Stimulated activated CD8-positive, alpha-beta memory T cell treated with anti-CD3 and anti-CD28 coated beads, Interleukin-4, amount 100 ng/mL, for 24 hours (primary cell): ENCODE results near the gene LMLN.
"Not testable (repeated sequence)": the region's sequence is repeated elsewhere in the genome, so short reads cannot be mapped to it uniquely, and the experiment has no call there.

ENCODE experiments used
- DNase-seq: peaks from one replicate; pipeline ENCODE4 v3.0.0-alpha.2; 2020; ENCODE audit warnings: low read depth

The LMLN gene

DNA sequence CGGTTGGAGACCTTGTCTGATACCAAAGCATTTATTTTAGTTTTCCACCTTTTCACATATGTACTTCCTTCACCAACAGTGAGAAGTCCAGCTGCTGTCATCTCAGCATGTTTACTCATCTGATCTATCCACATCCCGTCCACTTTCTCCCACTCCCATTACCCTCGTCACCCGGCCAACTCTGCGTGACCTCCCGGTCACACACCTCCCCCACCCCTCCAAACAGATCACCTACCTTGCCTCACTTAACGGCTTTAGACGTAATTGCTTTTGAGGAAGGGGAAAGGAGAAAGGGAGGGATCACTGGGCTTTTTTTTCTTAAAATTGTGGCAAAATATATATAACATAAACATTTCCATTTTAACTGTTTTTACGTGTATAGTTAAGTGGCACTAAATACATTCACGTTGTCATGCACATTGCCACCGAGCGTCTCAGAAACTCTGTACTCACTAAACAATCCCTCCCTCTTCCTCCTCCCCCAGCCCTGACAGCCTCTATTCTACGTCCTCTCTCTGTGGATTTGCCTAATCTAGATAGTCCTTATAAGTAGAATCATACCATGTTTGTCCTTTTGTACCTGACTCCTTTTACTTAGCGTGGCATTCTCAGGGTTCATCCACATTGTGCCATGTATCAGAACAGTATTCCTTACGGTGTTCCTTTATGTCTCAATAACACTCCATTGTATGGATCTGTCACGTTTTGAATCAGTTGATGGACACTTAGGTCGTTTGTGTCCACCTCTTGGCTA lies 67.2 kb downstream of the LMLN start:
- DNase-seq: no peak

- no peak for DNase-seq
Measured at GRCh38 chr3:198027799-198028390, 67.9 kb downstream of the LMLN start.

DNA sequence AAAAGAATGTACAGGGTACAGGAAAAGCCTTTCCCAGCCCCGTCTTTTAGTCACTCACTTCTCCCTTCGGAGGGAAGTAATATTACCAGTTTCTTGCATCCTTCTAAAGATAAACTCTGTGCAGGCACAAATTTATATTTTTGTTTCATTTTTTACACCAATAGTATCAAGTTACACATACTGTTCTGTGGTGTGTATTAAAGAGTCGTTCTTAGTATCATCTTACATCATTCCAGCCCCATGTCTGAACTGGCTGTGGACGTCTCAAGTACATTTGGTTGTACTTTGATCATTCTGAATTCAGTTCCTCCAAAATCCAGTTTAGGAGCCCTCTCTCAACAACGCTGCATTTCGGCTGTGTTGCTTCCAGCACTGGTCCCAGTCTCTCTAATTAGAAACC lies 68.7 kb downstream of the LMLN start:
- no peak for DNase-seq

DNA sequence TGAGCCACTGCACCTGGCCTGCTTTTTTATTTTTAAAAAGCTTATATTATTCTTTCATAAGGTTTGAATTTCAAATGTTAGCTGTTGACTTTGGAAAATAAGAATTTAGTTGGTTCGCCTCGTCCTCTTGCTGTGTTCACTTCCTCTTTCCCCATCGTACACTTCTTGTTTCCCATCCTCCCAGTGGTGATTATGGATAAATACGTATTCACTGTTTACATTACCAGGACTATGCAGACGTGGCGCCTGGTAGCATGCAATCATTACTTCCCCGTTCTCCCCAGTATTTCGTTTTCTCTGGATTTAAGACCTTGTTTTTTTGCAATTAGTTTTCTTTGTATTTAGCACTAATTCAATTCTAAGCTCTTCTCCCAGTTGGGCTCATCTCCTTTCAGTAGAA lies 70.1 kb downstream of the LMLN start:
- no peak for DNase-seq

- DNase-seq: no peak
Measured at GRCh38 chr3:198030726-198031125, 70.7 kb downstream of the LMLN start.

GRCh38 chr3:198032039-198032936 lies 72.3 kb downstream of the LMLN start:
- DNase-seq: no peak

GRCh38 chr3:198043119-198043518 lies 83.1 kb downstream of the LMLN start:
- DNase-seq: no peak

DNA sequence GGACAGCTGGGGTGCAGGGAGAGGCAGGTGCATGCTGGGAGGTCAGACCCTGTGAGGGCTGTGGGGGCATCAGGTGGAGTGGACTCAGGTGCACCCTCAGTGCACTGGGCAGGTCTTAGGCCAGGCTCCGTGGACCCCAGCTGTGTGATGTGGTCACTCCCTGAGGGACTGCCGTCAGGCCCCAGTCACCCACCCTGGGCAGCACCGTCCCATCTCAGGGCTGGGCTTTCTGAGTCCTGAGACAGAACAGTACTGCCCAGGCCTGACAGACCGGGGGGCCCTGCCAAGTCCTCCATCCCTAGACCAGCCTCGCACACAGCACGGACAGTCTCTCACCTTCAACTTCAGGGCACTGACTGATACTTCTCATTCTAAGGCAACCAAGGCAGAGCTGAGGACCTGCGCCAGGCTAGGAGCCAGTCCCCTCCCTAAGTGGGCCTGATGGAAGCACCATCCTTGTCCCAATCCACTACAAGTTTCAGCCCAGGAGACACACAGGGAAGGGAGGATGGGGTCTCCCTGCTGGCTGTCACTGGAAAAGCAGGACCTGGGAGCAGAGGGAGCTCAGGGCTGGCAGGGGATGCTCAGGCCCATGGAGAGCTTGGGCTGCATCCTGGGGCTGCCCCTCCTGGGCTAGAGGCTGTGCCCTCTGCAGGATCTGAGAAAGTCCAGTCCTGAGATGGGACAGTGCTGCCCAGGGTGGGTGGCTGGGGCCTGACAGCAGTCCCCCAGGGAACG lies 86.3 kb downstream of the LMLN start:
- no peak for DNase-seq

- DNase-seq: no peak
Measured at GRCh38 chr3:198048445-198048844, 88.4 kb downstream of the LMLN start.

GRCh38 chr3:198051836-198052235 lies 91.8 kb downstream of the LMLN start:
- no peak for DNase-seq

- DNase-seq: not testable (repeated sequence)
Measured at GRCh38 chr3:198053462-198053861, 93.4 kb downstream of the LMLN start.

- no peak for DNase-seq
Measured at GRCh38 chr3:198061119-198062067, 101.4 kb downstream of the LMLN start.

DNA sequence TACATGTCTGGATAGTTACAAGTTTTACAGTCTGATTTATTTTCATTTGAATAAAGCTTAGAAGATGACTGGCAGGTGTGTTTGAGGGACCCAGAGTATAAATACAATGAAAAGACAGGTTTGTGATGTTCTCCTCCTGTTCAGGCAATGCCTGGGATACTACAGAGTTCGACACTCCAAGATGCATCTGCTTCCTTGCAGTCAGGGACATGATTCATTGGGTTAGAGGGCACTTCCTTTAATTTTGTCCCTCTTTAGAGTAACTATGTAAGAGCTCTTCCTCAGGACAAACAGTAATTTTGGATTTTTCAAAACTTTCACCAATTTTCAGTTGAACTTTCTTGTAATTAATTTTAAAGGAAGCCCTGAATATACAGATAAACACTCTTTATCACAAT lies 102.0 kb downstream of the LMLN start:
- no peak for DNase-seq

DNA sequence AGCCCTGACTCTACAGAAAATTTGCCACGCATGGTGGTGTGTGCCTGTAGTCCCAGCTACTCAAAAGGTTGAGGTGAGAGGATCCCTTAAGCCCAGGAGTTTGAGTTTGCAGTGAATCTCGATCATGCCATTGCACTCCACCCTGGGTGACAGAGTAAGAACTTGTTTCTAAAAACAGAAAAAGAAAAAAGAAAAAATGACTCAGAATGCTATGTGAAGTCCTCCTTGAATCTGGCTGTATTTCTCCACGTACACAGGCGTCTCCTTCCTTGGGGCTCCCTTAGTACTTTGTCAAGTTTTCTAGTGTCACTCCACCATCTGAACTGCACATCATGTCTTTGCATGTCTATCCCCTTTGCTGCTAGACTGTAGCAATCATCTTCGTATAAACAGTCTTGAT lies 104.4 kb downstream of the LMLN start:
- no peak for DNase-seq

DNA sequence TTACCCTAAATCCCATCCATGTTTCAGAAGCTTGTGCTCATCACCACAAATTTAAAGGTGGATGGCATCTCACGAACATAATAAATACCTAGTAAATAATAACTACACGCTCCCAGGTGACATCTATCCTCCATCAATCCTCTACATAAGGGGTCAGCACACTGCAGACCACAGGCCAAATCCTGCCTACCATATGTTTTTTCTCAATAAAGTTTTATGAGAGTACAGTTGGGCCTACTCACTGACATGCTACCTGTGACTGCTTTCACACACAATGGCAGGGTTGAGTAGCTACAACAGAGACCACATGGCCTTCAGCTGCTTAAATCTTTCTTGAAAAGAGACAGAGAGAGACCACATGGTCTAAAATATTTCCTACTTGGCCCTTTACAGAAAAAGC lies 105.9 kb downstream of the LMLN start:
- DNase-seq: no peak

- no peak for DNase-seq
Measured at GRCh38 chr3:198067416-198067815, 107.4 kb downstream of the LMLN start.

DNA sequence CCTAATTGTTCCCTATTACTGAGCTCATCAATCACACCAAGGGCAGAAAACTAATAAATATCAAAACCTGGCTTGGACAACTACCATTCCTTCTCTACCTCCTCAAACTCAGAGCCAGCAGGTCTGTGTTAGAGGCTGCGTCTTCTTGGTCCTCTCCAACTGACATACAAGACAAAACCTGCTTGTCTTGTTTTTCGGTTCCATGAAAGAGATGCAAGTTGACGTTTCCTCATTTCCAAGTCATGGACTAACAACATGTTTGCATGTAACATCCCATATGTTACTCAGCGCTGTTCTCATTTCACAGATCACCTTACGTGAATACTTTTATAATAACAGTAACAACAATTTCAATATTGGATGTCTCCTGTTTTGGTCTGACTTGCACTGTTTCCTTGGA lies 110.9 kb downstream of the LMLN start:
- no peak for DNase-seq

DNA sequence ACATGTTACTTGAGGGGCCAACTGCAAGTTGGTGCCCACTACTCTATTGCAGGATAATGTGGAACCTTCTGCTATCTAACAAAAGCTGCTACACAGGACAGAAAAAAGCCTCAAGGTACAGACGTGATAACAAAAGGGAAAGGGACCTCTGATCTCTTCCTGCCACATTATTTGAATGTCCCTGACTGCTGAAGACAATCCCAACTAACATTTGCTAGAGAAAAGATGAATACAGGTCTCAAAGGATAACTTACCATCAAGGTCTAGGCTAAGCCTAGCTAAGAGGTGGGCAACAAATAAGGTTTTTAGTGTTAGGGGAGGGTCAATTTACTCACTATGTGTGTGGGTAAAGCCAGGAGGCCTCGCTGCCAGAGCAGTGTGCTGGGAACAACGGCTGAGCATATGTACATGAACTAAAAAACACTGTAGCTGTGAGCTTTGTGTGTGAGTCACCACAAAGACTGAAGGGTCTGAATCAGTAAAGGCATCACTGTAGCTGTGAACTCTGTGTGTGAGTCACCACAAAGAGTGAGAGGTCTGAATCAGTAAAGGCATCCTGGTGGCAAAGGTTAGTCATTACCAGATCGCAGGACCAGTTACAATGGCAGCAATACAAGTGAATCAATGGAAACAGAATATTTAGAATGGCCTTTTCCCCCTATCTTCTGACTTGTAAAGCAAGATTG lies 111.7 kb downstream of the LMLN start:
- DNase-seq: peak; percentile 28

- no peak for DNase-seq
Measured at GRCh38 chr3:198076722-198077308, 116.8 kb downstream of the LMLN start.
